ENCODE results near the gene WDR33.

WDR33 gene

DNA sequence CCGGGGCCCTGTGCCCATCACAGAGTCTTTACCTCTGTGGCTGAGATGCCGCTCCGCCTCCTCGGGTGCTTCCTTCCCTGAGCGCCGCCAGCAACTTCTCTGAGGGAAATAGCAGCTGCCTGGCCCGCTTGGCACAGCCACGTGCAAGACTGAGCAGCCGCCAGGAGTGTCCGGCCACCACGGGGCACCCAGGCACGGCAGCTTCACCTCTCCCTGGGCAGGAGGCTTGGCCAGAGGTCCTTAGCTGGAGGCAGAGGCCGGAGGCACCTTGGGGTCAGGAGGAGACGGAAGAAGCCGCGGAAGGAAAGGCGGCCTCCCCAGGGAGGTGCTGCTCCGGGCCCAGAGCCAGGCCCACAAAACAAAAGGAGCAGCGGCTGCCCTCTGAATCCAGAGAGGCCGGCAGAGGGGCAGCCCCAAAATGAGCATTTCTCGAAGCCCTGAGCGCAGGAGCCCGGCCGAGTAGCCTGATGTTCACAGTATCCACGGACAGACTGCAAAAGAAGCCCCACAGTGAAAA is 129.6 kb downstream of the WDR33 start:
- Histone ChIP-seq H3K27ac (peak overlapping the region; percentile 24 to 70), H3K4me3 (peak overlapping the region; percentile 64)
- TF ChIP-seq, protein P1, sequence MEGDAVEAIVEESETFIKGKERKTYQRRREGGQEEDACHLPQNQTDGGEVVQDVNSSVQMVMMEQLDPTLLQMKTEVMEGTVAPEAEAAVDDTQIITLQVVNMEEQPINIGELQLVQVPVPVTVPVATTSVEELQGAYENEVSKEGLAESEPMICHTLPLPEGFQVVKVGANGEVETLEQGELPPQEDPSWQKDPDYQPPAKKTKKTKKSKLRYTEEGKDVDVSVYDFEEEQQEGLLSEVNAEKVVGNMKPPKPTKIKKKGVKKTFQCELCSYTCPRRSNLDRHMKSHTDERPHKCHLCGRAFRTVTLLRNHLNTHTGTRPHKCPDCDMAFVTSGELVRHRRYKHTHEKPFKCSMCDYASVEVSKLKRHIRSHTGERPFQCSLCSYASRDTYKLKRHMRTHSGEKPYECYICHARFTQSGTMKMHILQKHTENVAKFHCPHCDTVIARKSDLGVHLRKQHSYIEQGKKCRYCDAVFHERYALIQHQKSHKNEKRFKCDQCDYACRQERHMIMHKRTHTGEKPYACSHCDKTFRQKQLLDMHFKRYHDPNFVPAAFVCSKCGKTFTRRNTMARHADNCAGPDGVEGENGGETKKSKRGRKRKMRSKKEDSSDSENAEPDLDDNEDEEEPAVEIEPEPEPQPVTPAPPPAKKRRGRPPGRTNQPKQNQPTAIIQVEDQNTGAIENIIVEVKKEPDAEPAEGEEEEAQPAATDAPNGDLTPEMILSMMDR (IDR thresholded peaks at IDR 0.05) = no peak
- peak; percentile 74 for DNase-seq (ENCODE audit: low spot score)

DNA sequence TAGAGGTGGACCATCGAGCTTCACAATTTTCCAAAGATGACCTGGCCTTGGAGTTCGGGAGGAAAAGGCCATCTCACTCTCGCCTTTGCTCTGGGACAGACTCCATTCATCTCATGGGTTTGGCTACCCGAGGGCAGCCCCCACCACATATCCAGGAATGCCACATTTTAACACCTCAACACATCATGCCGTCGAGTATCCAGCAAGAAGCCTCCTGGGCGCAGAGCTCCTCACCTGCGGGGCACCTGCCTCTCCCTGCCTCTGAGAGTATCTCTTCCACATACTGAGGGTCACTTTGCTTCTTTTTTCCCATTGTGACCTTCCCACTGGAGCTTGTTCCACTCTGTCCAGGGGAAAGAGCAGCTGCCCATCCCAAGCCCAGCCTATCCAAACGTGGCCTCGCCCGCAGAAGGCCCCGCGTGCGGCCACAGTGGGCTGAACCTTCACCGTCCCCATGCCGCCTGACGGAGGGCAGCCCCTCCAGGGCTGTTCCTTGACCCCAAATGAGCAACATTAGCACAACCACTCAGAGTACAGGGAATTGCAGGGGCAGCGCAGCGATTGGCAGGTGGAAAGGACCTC is 130.2 kb downstream of the WDR33 start:
- peak overlapping the region; percentile 24 to 70 for H3K27ac ChIP-seq
- DNase-seq (ENCODE audit: low spot score) = no peak
- peak overlapping the region; percentile 64 for H3K4me3 ChIP-seq
- TF ChIP-seq, protein P1 (IDR thresholded peaks at IDR 0.05) = no peak

DNA sequence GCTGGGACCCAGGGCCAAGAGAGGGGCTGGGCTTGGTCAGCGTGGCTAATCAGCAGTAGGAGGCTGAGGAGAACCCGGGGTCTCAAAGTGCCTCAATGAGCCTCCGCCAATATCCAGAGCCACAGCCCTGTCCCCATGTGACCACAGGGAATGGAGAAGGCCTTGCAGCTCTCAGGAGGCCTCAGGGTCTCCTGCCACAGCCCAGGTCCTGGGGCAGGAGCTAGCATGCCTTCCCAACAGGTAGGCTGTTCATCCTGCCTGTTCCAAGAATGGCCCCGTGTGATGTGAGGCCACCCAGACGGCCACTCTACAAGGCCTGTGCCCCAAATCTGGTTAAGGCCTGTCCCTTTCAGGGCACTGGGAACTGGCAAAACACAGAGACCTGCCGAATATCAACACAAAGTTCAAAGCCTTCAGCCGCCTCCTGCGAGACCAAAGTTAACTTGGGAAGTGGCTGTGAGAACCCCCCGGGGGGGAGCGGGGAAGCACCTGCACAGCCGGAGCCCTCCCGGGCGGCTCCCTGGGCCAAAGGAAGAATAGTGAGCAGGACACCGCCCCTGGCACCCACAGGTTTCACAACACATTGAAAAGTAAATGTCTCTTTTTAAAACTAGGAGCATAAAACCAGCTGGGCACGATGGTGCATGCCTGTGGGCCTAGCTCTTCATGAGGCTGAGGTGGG is 131.2 kb downstream of the WDR33 start:
- TF ChIP-seq, protein P1 (IDR thresholded peaks at IDR 0.05) = no peak
- H3K27ac ChIP-seq = no peak overlapping the region
- H3K4me3 ChIP-seq = no peak overlapping the region
- DNase-seq (ENCODE audit: low spot score) = peak; percentile 43

DNA sequence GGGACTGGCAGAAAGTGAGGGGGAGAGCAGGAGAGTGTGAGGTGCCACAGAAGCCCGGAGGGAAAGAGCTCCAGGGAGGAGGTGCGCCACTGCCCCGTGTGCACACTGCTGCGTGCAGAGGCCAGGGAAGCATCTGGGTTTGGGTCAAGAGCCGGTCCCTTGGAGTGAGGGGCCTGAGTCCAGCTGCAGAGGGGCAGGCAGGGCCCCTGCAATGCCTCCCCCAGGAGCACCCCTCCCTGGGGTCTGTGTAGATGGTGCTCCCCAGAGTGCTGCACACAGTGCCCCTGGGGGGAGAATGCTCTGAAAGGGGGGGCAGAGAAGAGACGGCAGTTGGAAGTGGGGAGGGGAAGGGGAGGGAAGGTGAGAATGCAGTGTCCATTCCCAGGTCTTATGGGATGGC is 132.0 kb downstream of the WDR33 start:
- no peak overlapping the region for H3K4me3 ChIP-seq
- peak; percentile 59 for DNase-seq (ENCODE audit: low spot score)
- TF ChIP-seq, protein P1 (IDR thresholded peaks at IDR 0.05) = no peak
- no peak overlapping the region for H3K27ac ChIP-seq

DNA sequence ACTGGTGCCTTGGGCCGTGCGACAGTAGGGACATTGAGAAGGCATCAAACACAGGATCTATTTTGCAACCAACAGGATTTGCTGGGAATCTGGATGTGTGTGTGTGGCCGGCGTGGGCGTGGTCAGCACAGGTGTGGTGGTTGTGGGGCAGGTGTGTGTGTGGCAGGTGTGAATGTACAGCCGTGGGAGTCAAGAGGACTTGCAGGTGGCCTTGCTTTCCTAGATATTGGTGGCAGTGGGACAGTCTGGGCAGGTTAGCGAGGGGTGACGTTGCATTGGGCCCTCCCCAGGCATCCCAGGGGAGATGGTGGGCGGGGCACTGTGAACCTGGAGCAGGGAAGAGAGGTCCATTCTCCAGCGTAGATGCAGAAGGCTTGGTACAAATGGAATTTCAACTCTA is 132.4 kb downstream of the WDR33 start:
- H3K27ac ChIP-seq = no peak overlapping the region
- TF ChIP-seq, protein P1 (IDR thresholded peaks at IDR 0.05) = no peak
- no peak overlapping the region for H3K4me3 ChIP-seq
- DNase-seq (ENCODE audit: low spot score) = peak; percentile 52

DNA sequence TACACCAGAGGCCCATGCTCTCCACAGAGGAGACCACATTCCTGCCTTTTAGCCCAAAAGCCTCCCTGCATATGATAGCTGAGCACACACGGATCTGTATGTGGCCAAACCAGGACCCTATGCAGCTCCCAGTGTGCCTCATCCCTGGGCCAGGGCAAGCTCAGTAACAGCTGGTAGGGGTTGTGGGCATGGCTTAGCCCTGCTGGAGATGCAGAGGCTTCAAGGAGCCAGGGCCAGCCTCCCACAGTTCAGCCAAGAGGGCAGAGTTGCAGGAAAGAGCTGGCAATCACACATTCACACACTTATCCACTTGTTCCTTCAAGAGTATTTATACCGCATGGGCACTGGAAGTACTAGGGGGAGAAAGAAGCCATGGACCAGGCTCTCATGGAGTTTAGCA is 134.1 kb downstream of the WDR33 start:
- DNase-seq (ENCODE audit: low spot score) = peak; percentile 80
- TF ChIP-seq, protein P1 (IDR thresholded peaks at IDR 0.05) = no peak
- Histone ChIP-seq H3K4me3 (no peak overlapping the region), H3K27ac (peak overlapping the region in 1 of 2 donors; percentile 65)

Measured in coronary artery (tissue), 2 donors.